GM21529 (cell line): ENCODE results near the gene CRACR2A.

Experiments used
- ATAC-seq: cut with Tn5 transposase; IDR thresholded peaks from one replicate; pipeline ENCODE4 v1.9.1; 2021; ENCODE audit not compliant: unreplicated experiment

The CRACR2A gene

GRCh38 chr12:3752741-3753486 is at the start of gene CRACR2A:
Gene CRACR2A (minus strand): TSS chr12:3753109. CDS start chr12:3696999, 56,110 bp downstream.
- ATAC-seq, result peak; percentile 83

- no peak for ATAC-seq
Observed at GRCh38 chr12:3797531-3798048, 44.7 kb upstream of the CRACR2A start.

GRCh38 chr12:3795492-3796133 is 42.7 kb upstream of the CRACR2A start:
- no peak for ATAC-seq

GRCh38 chr12:3795066-3795465 is 42.2 kb upstream of the CRACR2A start:
- no peak for ATAC-seq

GRCh38 chr12:3792623-3793288 is 39.8 kb upstream of the CRACR2A start:
- no peak for ATAC-seq

GRCh38 chr12:3791256-3791874 is 38.5 kb upstream of the CRACR2A start:
- ATAC-seq, result no peak

- no peak for ATAC-seq
Observed at GRCh38 chr12:3790642-3791041, 37.7 kb upstream of the CRACR2A start.

GRCh38 chr12:3789838-3790237 is 36.9 kb upstream of the CRACR2A start:
- ATAC-seq, result no peak

- no peak for ATAC-seq
Observed at GRCh38 chr12:3777206-3777809, 24.4 kb upstream of the CRACR2A start.

GRCh38 chr12:3775385-3776035 is 22.6 kb upstream of the CRACR2A start:
- ATAC-seq, result no peak

GRCh38 chr12:3772380-3772779 is 19.5 kb upstream of the CRACR2A start:
- ATAC-seq, result no peak

- ATAC-seq, result no peak
Observed at GRCh38 chr12:3771853-3772252, 18.9 kb upstream of the CRACR2A start.

GRCh38 chr12:3770891-3771290 is 18.0 kb upstream of the CRACR2A start:
- ATAC-seq, result no peak

GRCh38 chr12:3768911-3769447 is 16.1 kb upstream of the CRACR2A start:
- ATAC-seq, result no peak

- ATAC-seq, result no peak
Observed at GRCh38 chr12:3761116-3761735, 8.3 kb upstream of the CRACR2A start.

- no peak for ATAC-seq
Observed at GRCh38 chr12:3759878-3760277, 7.0 kb upstream of the CRACR2A start.

GRCh38 chr12:3757261-3757660 is 4.4 kb upstream of the CRACR2A start:
- ATAC-seq, result no peak

- no peak for ATAC-seq
Observed at GRCh38 chr12:3755898-3756297, 3.0 kb upstream of the CRACR2A start.

GRCh38 chr12:3753544-3754284 is 805 bp upstream of the CRACR2A start:
- no peak for ATAC-seq
